22Rv1 (cell line): Measurements from ENCODE around the gene SLC2A8.

Experiments
- CTCF ChIP-seq: fragments of 450-650 bp; IDR thresholded peaks from 2 replicates; pipeline ENCODE4 v1.5.1; 2017; ENCODE audit warnings: mild to moderate bottlenecking
- ZFX ChIP-seq: fragments of 450-650 bp; IDR thresholded peaks from 2 replicates; pipeline ENCODE4 v1.6.1; 2017; ENCODE audit warnings: antibody characterized with exemption, borderline replicate concordance

- TF ChIP-seq ZFX (no peak), CTCF (no peak)
These were observed 14.4 kb upstream of the SLC2A8 start for GRCh38 chr9:127382541-127382940.
